HG03039 (cell line): ENCODE results near the gene CSNK2A2.

ENCODE experiments used
- ATAC-seq: cut with Tn5 transposase; IDR thresholded peaks from one replicate; pipeline ENCODE4 v1.9.1; 2021; ENCODE audit warnings: mild to moderate bottlenecking, moderate library complexity; ENCODE audit not compliant: unreplicated experiment

CSNK2A2 gene

GRCh38 chr16:58198022-58198683 lies at the start of gene CSNK2A2:
Gene CSNK2A2 (minus strand): TSS chr16:58198106. CDS start chr16:58197736, 370 bp downstream.
- peak; percentile 89 for ATAC-seq

- peak; percentile 98 for ATAC-seq
Observed at GRCh38 chr16:58243528-58244004, 45.7 kb upstream of the CSNK2A2 start.

- ATAC-seq, result no peak
Observed at GRCh38 chr16:58236831-58237230, 38.9 kb upstream of the CSNK2A2 start.

- peak; percentile 97 for ATAC-seq
Observed at GRCh38 chr16:58236231-58236690, 38.4 kb upstream of the CSNK2A2 start.

GRCh38 chr16:58235663-58236062 lies 37.8 kb upstream of the CSNK2A2 start:
- ATAC-seq, result no peak

- no peak for ATAC-seq
Observed at GRCh38 chr16:58234831-58235595, 37.1 kb upstream of the CSNK2A2 start.

- ATAC-seq, result no peak
Observed at GRCh38 chr16:58230259-58230658, 32.4 kb upstream of the CSNK2A2 start.

- no peak for ATAC-seq
Observed at GRCh38 chr16:58226790-58227189, 28.9 kb upstream of the CSNK2A2 start.

GRCh38 chr16:58225965-58226602 lies 28.2 kb upstream of the CSNK2A2 start:
- ATAC-seq, result no peak

GRCh38 chr16:58222532-58223316 lies 24.8 kb upstream of the CSNK2A2 start:
- no peak for ATAC-seq

- ATAC-seq, result no peak
Observed at GRCh38 chr16:58219432-58219831, 21.5 kb upstream of the CSNK2A2 start.

- no peak for ATAC-seq
Observed at GRCh38 chr16:58218786-58219185, 20.9 kb upstream of the CSNK2A2 start.

- no peak for ATAC-seq
Observed at GRCh38 chr16:58217311-58217925, 19.5 kb upstream of the CSNK2A2 start.

GRCh38 chr16:58212824-58213655 lies 15.1 kb upstream of the CSNK2A2 start:
- ATAC-seq, result no peak

- no peak for ATAC-seq
Observed at GRCh38 chr16:58211846-58212245, 13.9 kb upstream of the CSNK2A2 start.

- no peak for ATAC-seq
Observed at GRCh38 chr16:58211245-58211644, 13.3 kb upstream of the CSNK2A2 start.

GRCh38 chr16:58205276-58206036 lies 7.5 kb upstream of the CSNK2A2 start:
- no peak for ATAC-seq

- ATAC-seq, result no peak
Observed at GRCh38 chr16:58201163-58201562, 3.3 kb upstream of the CSNK2A2 start.
